GM18861 (cell line): Measurements from ENCODE around the gene LRP2BP.
A peak's percentile ranks its signal among the peaks of the same experiment; 100 is the strongest.

ENCODE experiments used
- ATAC-seq: cut with Tn5 transposase; IDR thresholded peaks from one replicate; pipeline ENCODE4 v1.9.1; 2021; ENCODE audit not compliant: unreplicated experiment

The LRP2BP gene

DNA sequence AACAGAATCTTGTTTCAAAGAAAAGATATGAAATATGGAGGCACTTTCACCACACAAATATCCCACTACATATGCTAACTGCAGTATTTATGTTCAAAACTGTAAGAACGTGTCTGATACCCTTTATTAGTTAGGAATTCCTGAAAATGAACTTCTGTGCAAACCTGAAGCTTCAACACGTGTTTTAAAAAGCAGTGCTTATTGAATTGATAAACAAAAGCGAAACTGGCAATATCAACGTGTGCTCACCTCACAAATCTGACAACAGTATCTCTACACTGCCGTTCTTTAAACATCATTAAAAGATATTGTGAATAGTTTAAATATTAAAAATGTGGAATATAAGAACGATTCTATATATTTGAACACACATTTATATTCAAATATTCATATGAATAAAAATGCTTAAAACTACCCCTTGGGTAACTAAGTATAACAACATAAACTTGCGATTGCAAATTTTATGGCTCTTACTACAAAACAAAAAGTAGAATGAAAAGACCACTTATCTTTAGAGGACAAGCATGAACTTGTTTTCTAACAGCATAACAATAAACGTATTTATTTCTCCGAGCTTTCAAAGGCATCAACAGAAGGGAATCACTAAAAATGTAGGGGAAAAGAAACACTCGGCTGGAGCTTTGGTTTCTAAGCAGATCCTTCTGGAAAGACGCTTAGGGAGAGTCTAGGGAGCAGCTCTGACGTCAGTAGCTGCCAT, at the start of gene LRP2BP:
TSS of gene LRP2BP (minus strand) at position 687 of the 718 bp plus-strand sequence. CDS start 17,738 bp downstream, outside the sequence.
- no peak for ATAC-seq

DNA sequence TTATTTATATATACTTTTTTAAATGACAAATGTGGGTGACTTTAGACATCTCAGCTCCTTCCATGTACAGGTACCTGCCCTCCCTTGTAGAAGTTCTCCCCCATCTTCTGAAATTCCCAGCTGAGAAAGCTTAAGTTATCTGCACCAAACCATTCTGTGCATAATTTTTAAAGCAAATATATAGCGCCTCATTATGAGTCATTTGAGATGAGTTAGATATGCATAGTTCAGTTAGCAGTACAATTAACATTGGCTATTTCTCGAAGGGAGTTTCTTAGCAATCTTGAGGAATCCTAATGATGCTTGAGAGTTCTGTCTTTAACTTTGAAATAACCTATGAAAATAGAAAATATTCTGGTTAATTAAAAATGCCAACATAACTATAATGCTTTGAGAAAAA, 49.5 kb upstream of the LRP2BP start:
- no peak for ATAC-seq

DNA sequence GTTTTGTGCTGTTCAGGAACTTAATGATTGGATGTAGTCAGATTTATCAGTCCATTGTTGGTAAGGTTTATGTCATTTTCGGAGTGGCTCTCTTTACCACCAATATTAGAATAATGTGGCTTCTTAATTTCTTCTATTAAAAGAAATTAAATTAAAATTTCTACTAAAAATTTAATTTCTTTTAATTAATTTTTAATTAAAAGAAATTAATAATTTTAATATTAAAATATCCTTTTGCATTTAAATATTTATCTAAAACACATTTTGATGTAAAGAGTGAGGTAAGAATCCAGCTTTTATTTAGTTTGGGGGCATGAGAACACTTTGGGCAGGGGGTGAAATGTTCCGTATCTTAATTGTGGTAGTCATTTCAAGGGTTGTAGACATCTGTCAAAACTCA, 45.8 kb upstream of the LRP2BP start:
- no peak for ATAC-seq

DNA sequence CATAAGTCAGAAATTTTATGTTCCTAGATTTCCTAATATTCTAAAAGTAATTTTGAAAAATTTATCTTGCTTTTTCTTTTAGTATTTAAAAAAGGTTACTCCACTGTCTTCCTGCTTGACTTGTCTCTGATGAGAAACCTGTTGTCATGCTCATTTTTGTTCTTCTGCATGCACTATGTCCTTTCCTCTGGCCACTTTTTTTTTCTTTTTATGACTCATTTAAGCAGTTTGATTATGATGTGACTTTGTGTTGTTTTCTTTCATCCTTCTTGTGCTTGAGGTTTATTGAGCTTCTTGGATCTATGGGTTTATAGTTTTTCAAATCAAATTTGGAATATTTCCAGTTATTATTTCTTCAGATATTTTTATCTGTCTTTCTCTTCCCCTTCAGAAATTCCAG, 42.1 kb upstream of the LRP2BP start:
- ATAC-seq, result no peak

DNA sequence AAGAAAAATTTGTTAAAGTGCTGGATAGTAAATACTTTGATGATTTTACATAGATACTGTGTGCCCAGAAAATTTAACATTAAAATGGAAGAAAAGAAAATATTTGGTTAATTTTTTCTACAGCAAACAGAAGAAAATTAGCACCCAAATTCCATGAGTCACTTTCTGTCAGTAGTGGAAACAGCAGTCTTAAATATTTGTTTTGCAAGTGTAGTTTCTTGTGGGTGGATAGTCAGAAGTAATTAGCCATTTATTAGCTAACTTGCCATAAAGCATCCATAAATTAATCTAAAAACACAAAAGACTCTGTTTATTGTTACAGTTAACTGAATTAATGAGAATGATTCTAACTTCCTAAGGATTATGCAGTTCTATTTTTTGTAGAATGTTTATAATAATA, 39.7 kb upstream of the LRP2BP start:
- ATAC-seq, result no peak

DNA sequence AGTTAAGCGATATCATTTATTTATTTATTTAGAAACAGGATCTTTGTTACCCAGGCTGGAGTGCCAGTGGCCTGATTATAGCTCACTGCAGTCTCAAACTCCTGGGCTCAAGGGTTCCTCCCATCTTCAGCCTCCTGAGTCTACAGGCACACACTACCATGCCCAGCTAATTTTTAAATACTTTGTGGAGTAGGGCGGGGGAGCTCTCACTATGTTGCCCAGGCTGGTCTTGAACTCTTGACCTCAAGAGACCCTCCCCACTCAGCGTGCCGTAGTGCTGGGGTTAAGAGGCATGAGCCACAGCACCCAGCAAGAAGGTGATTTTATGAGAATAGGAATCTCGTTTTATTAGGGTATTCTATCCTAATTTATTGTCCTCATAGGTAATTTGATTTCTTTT, 33.9 kb upstream of the LRP2BP start:
- no peak for ATAC-seq

DNA sequence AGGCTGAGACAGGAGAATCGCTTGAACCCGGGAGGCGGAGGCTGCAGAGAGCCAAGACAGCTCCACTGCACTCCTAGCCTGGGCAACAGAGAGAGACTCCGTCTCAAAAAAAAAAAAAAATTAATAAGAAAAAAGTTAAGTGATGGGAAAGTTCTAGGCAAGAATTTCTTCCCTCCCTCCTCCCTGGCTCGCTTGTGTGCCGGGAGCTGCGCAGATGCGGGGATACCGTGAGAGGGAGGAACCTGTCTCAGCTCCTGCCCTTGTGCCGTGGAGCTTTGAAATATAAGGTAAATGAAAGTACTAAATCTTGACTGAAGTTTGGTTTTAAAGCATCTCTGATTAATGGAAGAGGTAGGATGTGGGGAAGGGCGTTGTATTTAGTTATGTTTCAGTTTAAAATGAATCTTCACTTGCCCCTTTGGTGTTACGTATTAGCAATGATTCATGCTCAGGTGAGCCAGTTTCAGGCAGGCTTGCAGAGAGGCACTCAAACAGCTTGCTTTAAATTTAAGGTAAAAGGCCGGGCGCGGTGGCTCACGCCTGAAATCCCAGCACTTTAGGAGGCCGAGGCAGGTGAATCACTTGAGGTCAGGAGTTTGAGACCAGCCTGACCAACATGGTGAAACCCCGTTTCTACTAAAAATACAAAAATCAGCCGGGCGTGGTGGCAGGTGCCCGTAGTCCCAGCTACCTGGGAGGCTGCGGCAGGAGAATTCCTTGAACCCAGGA, 31.4 kb upstream of the LRP2BP start:
- ATAC-seq, result no peak

- peak; percentile 90 for ATAC-seq
Observed at GRCh38 chr4:185425647-185426352, 30.1 kb upstream of the LRP2BP start, which contains the start of gene UFSP2. TSS of gene UFSP2 (minus strand) at chr4:185425964. CDS start at chr4:185425868, 96 bp downstream.

DNA sequence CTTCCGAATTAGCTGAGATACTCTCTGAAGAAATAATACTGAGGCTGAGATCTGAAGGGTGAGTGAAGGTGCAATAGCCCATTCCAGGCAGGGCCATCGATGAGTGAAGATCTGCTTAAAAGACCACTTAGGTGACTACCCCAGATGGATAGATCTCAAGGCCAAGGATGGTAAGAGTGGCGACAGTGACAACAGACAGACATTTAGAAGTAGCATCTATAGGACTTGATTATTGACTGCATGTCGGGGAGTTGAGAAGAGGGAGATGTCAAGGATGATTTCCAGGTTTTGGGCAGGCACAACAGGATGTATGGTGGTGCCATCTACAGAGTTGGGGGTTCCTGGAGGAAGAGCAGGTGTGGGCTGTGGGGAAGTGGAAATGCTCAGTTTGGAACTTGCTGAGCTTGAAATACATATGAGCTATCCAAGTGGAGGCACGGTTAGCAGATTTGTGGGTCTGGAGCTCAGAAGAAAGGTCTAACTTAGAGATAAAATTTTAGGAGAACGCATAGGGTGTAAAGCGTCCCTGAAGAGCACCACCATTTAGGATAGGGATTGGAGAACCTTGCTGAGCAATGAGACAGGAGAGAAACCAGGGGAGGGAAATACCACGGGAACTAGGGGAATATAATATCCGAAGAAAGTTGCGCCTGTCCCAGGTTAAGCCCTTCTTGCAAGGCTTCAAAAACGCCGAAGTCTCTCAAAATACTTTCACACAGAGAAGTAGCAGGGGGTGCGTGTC, 29.4 kb upstream of the LRP2BP start:
- no peak for ATAC-seq

DNA sequence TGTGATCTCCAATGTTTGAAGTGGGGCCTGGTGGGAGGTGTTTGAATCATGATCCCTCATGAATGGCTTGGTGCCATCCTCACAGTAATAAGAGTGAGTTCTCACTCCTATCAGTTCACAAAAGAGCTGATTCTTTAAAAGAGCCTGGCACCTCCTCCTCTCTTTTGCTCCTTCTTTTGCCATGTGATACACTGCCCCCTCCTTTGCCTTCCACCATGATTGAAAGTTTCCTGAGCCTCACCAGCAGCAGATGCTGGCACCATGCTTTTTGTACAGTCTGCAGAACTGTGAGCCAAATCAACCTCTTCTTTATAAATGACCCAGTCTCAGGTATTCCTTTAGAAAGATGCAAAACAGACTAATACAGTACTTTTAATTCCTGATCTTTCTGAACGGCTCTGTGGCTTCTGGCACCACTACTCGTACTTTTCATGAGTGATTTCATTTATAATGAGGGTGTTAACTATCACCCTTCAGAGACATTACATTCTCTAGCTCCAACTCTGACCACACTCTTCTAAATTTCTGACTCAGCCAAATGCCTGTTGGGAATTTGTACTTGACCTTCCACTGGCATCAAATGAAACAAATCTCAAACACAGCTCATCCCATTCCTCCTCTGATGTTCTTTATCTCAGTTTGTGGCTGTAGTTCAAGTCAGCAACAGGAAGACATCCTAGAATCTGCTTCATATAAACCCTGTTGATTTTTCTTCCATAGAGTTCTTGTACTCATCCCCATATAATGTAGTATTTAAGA, 25.8 kb upstream of the LRP2BP start:
- ATAC-seq, result no peak

DNA sequence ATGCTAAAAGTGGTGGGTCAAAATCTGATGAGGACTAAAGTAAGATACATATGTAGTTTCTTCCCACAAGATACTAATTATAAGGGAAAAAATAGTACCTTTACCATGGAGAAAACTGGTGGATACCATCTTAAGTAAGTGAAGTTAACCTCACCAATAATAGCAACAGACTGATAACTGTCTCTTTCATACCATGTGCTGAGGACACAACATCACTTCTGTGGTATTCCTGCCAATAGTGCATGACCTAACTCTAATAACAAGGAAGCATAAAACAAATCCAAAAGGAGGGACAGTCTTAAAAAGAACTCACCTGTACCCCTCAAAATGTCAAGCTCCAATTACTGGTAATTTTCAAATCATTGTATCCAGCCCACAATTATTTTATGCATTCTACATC, 21.2 kb upstream of the LRP2BP start:
- no peak for ATAC-seq

DNA sequence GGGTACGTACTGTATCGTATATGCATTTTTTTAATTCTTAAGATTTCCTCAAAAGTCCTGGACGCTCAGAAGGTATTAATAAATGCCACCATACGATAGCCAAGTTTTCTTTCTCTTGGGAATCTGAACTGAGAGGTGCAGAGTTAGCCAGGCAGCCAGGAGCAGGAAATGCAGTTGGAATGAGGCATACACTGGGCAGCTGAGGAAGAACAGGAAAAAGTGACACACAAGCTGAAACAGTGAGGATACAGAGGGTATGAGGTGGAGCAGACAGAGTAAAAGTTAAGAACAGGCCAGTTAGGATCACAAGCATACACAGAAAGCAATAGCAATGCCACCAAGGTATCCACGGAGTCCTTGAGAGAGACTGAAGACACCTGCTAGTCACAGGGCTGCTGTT, 16.7 kb upstream of the LRP2BP start:
- no peak for ATAC-seq

DNA sequence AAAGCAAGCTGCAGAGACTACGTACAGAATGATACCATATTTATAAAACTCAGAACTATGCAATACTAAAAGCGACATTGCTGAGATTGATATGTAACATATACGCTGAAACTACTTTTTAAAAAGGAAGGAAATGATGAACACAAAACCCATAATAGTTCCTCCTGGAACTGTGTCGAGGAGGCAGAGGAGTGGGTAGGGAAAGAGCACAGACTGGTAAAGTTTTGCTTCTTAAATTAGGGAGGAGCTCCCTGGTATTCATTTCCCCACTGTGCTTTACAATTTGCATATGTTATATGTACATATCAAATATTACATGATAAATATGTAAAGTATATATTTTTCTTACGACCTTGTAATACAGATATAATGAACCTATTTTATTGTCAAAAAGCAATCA, 16.1 kb upstream of the LRP2BP start:
- no peak for ATAC-seq

DNA sequence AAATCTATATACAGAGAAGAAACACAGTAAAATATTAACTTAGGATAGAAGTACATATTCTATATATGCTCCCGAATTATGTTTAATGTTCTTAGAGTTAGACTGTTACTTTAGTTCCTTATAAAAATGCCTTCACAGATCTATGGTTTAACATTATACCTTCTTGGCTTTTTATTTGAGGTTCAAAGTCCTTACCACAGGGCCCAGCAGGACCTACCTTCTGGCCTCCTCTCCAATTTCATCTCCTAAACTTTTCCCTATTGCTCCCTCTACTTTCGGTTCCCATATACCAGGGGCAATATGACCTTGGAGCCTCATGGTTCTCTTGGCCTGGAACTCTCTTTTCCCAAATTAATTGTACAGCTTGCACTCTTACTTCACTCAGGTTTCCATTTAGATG, 12.7 kb upstream of the LRP2BP start:
- ATAC-seq, result no peak

DNA sequence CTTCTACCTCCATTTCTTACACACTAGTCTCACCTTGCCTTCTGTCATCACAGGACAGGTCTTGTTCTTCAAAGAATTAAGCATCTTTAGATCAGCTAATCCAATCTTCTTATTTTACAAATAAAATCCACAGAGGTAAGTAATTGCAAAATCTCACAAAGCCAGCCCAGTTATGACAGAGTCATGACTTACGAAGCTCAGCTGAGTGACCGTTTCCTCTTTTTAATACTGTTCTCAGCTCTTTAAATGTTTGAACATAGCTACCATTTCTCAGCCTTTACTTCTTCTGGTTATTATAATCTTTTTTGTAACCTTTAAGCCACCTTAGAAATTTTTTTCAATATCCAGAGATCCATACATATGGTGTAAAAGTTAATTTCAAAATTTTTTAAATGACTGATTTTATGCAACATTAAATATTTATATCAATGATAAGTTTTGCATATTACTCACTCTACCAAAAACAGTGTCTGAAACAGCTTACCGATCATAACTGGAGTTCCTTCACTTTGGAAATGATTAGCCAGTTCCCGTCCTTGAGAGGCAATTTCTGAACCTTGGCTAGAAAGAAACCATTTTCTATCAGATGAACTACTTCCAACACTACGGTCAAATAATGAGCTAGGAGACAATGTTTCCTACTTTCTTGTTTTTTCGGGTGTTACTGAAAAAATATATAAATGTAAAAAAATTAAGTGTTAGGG, 9.7 kb upstream of the LRP2BP start:
- peak; percentile 71 for ATAC-seq

DNA sequence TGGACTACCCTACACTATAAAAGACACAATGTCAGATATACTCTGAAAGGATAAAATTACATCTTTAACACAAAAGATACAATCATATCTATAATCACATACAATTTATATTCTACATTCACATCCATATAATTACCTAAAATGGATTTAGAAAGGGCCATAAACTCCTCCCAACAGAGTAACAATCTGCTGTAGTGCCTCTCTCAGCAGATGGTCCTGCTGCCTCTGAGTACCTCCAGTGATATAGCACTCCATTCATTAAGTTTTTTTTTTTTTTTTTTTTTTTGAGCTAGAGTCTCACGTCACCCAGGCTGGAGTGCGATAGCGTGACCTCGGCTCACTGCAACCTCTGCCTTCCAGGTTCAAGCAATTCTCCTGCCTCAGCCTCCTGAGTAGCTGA, 8.3 kb upstream of the LRP2BP start:
- ATAC-seq, result no peak

GRCh38 chr4:185399466-185399865, 3.7 kb upstream of the LRP2BP start:
- no peak for ATAC-seq

DNA sequence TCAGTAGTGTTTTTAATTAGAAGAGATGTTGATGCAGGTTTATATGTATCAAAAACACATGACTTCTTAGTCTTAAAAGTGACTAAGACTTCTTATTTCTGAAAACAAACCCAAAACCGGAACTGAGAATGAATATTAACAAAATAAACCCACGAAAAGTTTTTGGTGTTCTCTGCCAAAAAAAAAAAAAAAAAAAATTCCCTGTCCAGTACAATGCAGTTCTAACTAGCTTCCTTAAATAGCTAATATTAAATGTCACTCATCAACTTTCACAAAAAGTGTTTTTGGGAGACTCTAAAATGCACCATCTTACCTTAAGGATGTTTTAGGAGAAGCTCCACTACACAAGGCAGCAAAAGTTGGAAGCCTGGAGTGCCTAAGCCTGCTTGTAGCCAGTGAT, 2.9 kb upstream of the LRP2BP start:
- ATAC-seq, result no peak

- ATAC-seq, result no peak
Observed at GRCh38 chr4:185396724-185397385, 1.1 kb upstream of the LRP2BP start, which contains the start of gene ANKRD37. TSS of gene ANKRD37 (plus strand) at chr4:185396841. CDS start at chr4:185396924, 83 bp downstream.
